HepG2 (cell line): ENCODE results near the gene CDCA5. TPM values are rescaled to one million over a fixed set of nuclear protein-coding genes. Genes with fewer than 3 reads are reported as not detected.
A peak's percentile ranks its signal among the peaks of the same experiment; 100 is the strongest.

Experiments used
- E2F2 ChIP-seq: sonication (generic); formaldehyde crosslinking; IDR thresholded peaks from 2 replicates; pipeline ENCODE4 v1.4.0; 2020; ENCODE audit warnings: missing genetic modification reagents, borderline replicate concordance
- FOSL1 ChIP-seq: sonication (generic); formaldehyde crosslinking; IDR thresholded peaks from 2 replicates; pipeline ENCODE4 v1.9.0; 2021; ENCODE audit warnings: missing genetic modification reagents, borderline replicate concordance
- MTA1 ChIP-seq: sonication (generic); formaldehyde crosslinking; IDR thresholded peaks from 2 replicates; pipeline ENCODE4 v1.4.0; 2020; ENCODE audit warnings: missing genetic modification reagents, mild to moderate bottlenecking, borderline replicate concordance
- PITX1 ChIP-seq: sonication (generic); formaldehyde crosslinking; IDR thresholded peaks from 2 replicates; pipeline ENCODE4 v1.5.1; 2020; ENCODE audit warnings: mild to moderate bottlenecking, missing genetic modification reagents
- SOX13 ChIP-seq, 3 experiments: fragments of 450-650 bp in 1 of 3; sonication (generic) in 1 of 3; formaldehyde crosslinking in 1 of 3; IDR thresholded peaks in 2 of 3; conservative IDR thresholded peaks in 1 of 3; 2 replicates each; pipeline versions ENCODE4 v1.5.0 to v1.6.1; 2016 to 2020; ENCODE audit warnings: antibody characterized with exemption in 1 of 3, mild to moderate bottlenecking in 1 of 3, missing compliant biosample characterization in 1 of 3, missing genetic modification reagents in 1 of 3, moderate library complexity in 1 of 3
- ZBTB25 ChIP-seq: IDR thresholded peaks from 2 replicates; pipeline ENCODE4 v1.6.1; 2018; ENCODE audit warnings: missing genetic modification reagents
- ZFP91 ChIP-seq: sonication (generic); formaldehyde crosslinking; IDR thresholded peaks from 2 replicates; pipeline ENCODE4 v1.9.0; 2022; ENCODE audit warnings: missing genetic modification reagents, mild to moderate bottlenecking, borderline replicate concordance
- ZNF205 ChIP-seq: IDR thresholded peaks from 2 replicates; pipeline ENCODE4 v1.6.1; 2018; ENCODE audit warnings: missing biosample characterization, missing genetic modification reagents
- polyA plus RNA-seq, 8 experiments: library from polyadenylated mRNA; depleted of rRNA in 3 of 8; stranded (reverse) in 7 of 8; unstranded in 1 of 8; fragments of >200 nt; fragmentation: Illumina TruSeq in 4 of 8; extraction: Trizol in 4 of 8; gene quantifications; 2 replicates each; pipeline versions ENCODE4 v1.2.1 to v1.2.3, GENCODE V29; 2011 to 2016; ENCODE audit warnings: low read depth in 4 of 8, missing spikeins in 1 of 8, mixed read lengths in 1 of 8; ENCODE audit not compliant: insufficient read depth in 1 of 8
- total RNA-seq, 5 experiments: library from RNA; depleted of rRNA; stranded (reverse); fragments of >200 nt; fragmentation: Illumina TruSeq; extraction: Trizol; gene quantifications; 2 replicates each; pipeline ENCODE4 v1.2.3, GENCODE V29; 2016; ENCODE audit warnings: low read depth in 1 of 5
- TF ChIP-seq, protein P1 (sequence below), 2 experiments: sonication (generic) in 1 of 2; formaldehyde crosslinking in 1 of 2; IDR thresholded peaks; 2 replicates each; pipeline versions ENCODE4 v1.4.0 to v1.6.1; 2016 to 2020; ENCODE audit warnings: borderline replicate concordance in 1 of 2, low read depth in 1 of 2, mild to moderate bottlenecking in 1 of 2, missing genetic modification reagents in 1 of 2
- TF ChIP-seq, protein P2 (sequence below): sonication (generic); formaldehyde crosslinking; IDR thresholded peaks from 2 replicates; pipeline ENCODE4 v1.4.0; 2020; ENCODE audit warnings: missing genetic modification reagents, borderline replicate concordance
- TF ChIP-seq, protein P3 (sequence below): sonication (generic); formaldehyde crosslinking; IDR thresholded peaks from 2 replicates; pipeline ENCODE4 v1.8.0; 2022; ENCODE audit warnings: mild to moderate bottlenecking, missing genetic modification reagents
- TF ChIP-seq, protein P4 (sequence below): sonication (generic); formaldehyde crosslinking; IDR thresholded peaks from 2 replicates; pipeline ENCODE4 v1.4.0; 2020; ENCODE audit warnings: low read depth, mild to moderate bottlenecking, missing genetic modification reagents

CDCA5 gene
- total and polyA plus RNA-seq, 2 of the 13 experiments (the other 11 are each of a cell fraction or from before 2014, with no cell fraction given) = 13.5 to 50.6 TPM

GRCh38 chr11:65058419-65059054, 25.3 kb downstream of the CDCA5 start, which contains the start of gene NAALADL1 (continued):
- TF ChIP-seq ZFP91 (CRISPR knock-in tag) (peak; percentile 47; the same call in 1 of the 2 replicates), E2F2 (CRISPR knock-in tag) (no peak), SOX13 (IDR thresholded peaks at IDR 0.05) (no peak), SOX13 (CRISPR knock-in tag; conservative IDR thresholded peaks at IDR 0.05 in 1 of 2, IDR thresholded peaks at IDR 0.05 in 1 of 2) (peak in 1 of 2 experiments; percentile 21; a peak in 1 of 4 replicates), PITX1 (CRISPR knock-in tag) (peak; percentile 18; the same call in 1 of the 2 replicates), MTA1 (peak; percentile 41; the same call in 1 of the 2 replicates), ZBTB25 (no peak), FOSL1 (CRISPR knock-in tag) (no peak), ZNF205 (CRISPR knock-in tag) (no peak)
- TF ChIP-seq, protein P1, sequence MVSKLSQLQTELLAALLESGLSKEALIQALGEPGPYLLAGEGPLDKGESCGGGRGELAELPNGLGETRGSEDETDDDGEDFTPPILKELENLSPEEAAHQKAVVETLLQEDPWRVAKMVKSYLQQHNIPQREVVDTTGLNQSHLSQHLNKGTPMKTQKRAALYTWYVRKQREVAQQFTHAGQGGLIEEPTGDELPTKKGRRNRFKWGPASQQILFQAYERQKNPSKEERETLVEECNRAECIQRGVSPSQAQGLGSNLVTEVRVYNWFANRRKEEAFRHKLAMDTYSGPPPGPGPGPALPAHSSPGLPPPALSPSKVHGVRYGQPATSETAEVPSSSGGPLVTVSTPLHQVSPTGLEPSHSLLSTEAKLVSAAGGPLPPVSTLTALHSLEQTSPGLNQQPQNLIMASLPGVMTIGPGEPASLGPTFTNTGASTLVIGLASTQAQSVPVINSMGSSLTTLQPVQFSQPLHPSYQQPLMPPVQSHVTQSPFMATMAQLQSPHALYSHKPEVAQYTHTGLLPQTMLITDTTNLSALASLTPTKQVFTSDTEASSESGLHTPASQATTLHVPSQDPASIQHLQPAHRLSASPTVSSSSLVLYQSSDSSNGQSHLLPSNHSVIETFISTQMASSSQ (IDR thresholded peaks at IDR 0.05; ENCODE audit: low read depth) = peak; percentile 93
- TF ChIP-seq, protein P1 (CRISPR knock-in tag; IDR thresholded peaks at IDR 0.05; ENCODE audit: borderline replicate concordance) = peak; percentile 96
- TF ChIP-seq, protein P2, sequence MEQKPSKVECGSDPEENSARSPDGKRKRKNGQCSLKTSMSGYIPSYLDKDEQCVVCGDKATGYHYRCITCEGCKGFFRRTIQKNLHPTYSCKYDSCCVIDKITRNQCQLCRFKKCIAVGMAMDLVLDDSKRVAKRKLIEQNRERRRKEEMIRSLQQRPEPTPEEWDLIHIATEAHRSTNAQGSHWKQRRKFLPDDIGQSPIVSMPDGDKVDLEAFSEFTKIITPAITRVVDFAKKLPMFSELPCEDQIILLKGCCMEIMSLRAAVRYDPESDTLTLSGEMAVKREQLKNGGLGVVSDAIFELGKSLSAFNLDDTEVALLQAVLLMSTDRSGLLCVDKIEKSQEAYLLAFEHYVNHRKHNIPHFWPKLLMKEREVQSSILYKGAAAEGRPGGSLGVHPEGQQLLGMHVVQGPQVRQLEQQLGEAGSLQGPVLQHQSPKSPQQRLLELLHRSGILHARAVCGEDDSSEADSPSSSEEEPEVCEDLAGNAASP = peak; percentile 96
- TF ChIP-seq, protein P3, sequence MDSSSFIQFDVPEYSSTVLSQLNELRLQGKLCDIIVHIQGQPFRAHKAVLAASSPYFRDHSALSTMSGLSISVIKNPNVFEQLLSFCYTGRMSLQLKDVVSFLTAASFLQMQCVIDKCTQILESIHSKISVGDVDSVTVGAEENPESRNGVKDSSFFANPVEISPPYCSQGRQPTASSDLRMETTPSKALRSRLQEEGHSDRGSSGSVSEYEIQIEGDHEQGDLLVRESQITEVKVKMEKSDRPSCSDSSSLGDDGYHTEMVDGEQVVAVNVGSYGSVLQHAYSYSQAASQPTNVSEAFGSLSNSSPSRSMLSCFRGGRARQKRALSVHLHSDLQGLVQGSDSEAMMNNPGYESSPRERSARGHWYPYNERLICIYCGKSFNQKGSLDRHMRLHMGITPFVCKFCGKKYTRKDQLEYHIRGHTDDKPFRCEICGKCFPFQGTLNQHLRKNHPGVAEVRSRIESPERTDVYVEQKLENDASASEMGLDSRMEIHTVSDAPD (CRISPR knock-in tag) = peak; percentile 41; the same call in 1 of the 2 replicates
- TF ChIP-seq, protein P4, sequence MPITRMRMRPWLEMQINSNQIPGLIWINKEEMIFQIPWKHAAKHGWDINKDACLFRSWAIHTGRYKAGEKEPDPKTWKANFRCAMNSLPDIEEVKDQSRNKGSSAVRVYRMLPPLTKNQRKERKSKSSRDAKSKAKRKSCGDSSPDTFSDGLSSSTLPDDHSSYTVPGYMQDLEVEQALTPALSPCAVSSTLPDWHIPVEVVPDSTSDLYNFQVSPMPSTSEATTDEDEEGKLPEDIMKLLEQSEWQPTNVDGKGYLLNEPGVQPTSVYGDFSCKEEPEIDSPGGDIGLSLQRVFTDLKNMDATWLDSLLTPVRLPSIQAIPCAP (CRISPR knock-in tag) = no peak
